IMR-90 (cell line): ENCODE measurements around the gene ZFAND5. TPM values are rescaled to one million over a fixed set of nuclear protein-coding genes. Genes with fewer than 3 reads are reported as not detected.

Source experiments
- ATAC-seq: fragments of 200-7000 bp; cut with Tn5 transposase; 2 replicates; pipeline ENCODE4 v1.9.1; 2020; ENCODE audit warnings: low read depth, mild to moderate bottlenecking, moderate library complexity
- BruUV-seq: library from RNA; stranded (reverse); fragments of 400-500 nt; replicated peaks from 2 replicates; lab custom pipeline; 2021; lab: Mats Ljungman, UMichigan
- CTCF ChIA-PET: fragments of 300-600 bp; formaldehyde crosslinking; extraction: SDS; loops from one replicate; lab custom pipeline; 2021; ENCODE audit warnings: antibody characterized with exemption; lab: Yijun Ruan, JAX
- POLR2A ChIA-PET: fragments of 300-600 bp; sonication (Branson Sonifier 250); formaldehyde crosslinking; loops from one replicate; lab custom pipeline; 2022; ENCODE audit warnings: antibody characterized with exemption; ENCODE audit not compliant: unreplicated experiment; lab: Charles Lee
- DNase-seq: peaks from one replicate; pipeline ENCODE4 v3.0.0; 2013
- H2AFZ ChIP-seq: replicated peaks from 2 replicates; pipeline ENCODE3; 2013; ENCODE audit warnings: low read length, mild to moderate bottlenecking; ENCODE audit not compliant: poor library complexity
- H2AK5ac ChIP-seq: 2 replicates; pipeline ENCODE4 v1.6.1; 2013; ENCODE audit warnings: low read depth, low read length, inconsistent platforms
- H2AK9ac ChIP-seq: replicated peaks from 2 replicates; pipeline ENCODE3; 2013; ENCODE audit warnings: mild to moderate bottlenecking, low read depth, low read length, moderate library complexity; ENCODE audit not compliant: poor library complexity
- H2BK120ac ChIP-seq: 2 replicates; pipeline ENCODE4 v1.6.1; 2013; ENCODE audit warnings: low read depth, low read length, inconsistent platforms
- H2BK15ac ChIP-seq: 3 replicates; pipeline ENCODE4 v1.6.1; 2013; ENCODE audit warnings: low read depth, low read length, inconsistent platforms
- H2BK20ac ChIP-seq: 2 replicates; pipeline ENCODE4 v1.6.1; 2013; ENCODE audit warnings: low read depth, mild to moderate bottlenecking, inconsistent platforms, low read length, moderate library complexity
- H2BK5ac ChIP-seq: 2 replicates; pipeline ENCODE4 v1.6.1; 2013; ENCODE audit warnings: mild to moderate bottlenecking, low read depth, low read length, inconsistent platforms; ENCODE audit not compliant: poor library complexity, severe bottlenecking
- H3K14ac ChIP-seq: replicated peaks from 2 replicates; pipeline ENCODE4 v1.6.1; 2013; ENCODE audit warnings: low read depth, low read length, inconsistent platforms
- H3K18ac ChIP-seq: 2 replicates; pipeline ENCODE4 v1.6.1; 2013; ENCODE audit warnings: low read depth, low read length, control low read depth
- H3K23ac ChIP-seq: 2 replicates; pipeline ENCODE4 v1.6.1; 2013; ENCODE audit warnings: low read depth, low read length, inconsistent platforms
- H3K27ac ChIP-seq: 2 replicates; pipeline ENCODE4 v1.5.1; 2013; ENCODE audit warnings: mild to moderate bottlenecking, control low read depth, low read length; ENCODE audit not compliant: insufficient read depth
- H3K27me3 ChIP-seq: 2 replicates; pipeline ENCODE4 v1.6.1; 2013; ENCODE audit warnings: low read length; ENCODE audit not compliant: control insufficient read depth, insufficient read depth
- H3K36me3 ChIP-seq: 2 replicates; pipeline ENCODE4 v1.6.1; 2013; ENCODE audit warnings: low read length, mixed read lengths; ENCODE audit not compliant: control insufficient read depth, insufficient read depth
- H3K4ac ChIP-seq: 2 replicates; pipeline ENCODE4 v1.6.1; 2013; ENCODE audit warnings: low read depth, low read length, inconsistent platforms
- H3K4me1 ChIP-seq: 2 replicates; pipeline ENCODE4 v1.6.1; 2013; ENCODE audit warnings: low read length, mixed read lengths; ENCODE audit not compliant: control insufficient read depth, insufficient read depth
- H3K4me2 ChIP-seq: 2 replicates; pipeline ENCODE4 v1.6.1; 2013; ENCODE audit warnings: low read depth, mild to moderate bottlenecking, control low read depth, low read length, moderate library complexity
- H3K4me3 ChIP-seq: 2 replicates; pipeline ENCODE4 v1.5.1; 2013; ENCODE audit warnings: low read depth, mild to moderate bottlenecking, control low read depth, low read length, moderate library complexity; ENCODE audit not compliant: insufficient read depth
- H3K56ac ChIP-seq: 2 replicates; pipeline ENCODE4 v1.6.1; 2013; ENCODE audit warnings: low read length, inconsistent platforms; ENCODE audit not compliant: insufficient read depth; ENCODE audit errors: extremely low read depth
- H3K79me1 ChIP-seq, 2 experiments: 2 replicates each; pipeline ENCODE4 v1.6.1; 2013; ENCODE audit warnings: low read length in 2 of 2, inconsistent platforms in 1 of 2, low read depth in 1 of 2
- H3K9ac ChIP-seq: 2 replicates; pipeline ENCODE4 v1.6.1; 2013; ENCODE audit warnings: low read depth, low read length, control low read depth
- H3K9me1 ChIP-seq: 2 replicates; pipeline ENCODE4 v1.6.1; 2013; ENCODE audit warnings: low read length, inconsistent platforms; ENCODE audit not compliant: insufficient read depth
- H3K9me3 ChIP-seq: 2 replicates; pipeline ENCODE4 v1.6.1; 2013; ENCODE audit warnings: low read length; ENCODE audit not compliant: control insufficient read depth, insufficient read depth
- H4K20me1 ChIP-seq: 2 replicates; pipeline ENCODE4 v1.6.1; 2013; ENCODE audit warnings: low read length, inconsistent platforms; ENCODE audit not compliant: insufficient read depth
- H4K5ac ChIP-seq: 2 replicates; pipeline ENCODE4 v1.6.1; 2013; ENCODE audit warnings: mild to moderate bottlenecking, low read depth, low read length, control low read depth
- H4K8ac ChIP-seq, 2 experiments: 2 replicates each; pipeline ENCODE4 v1.6.1; 2013; ENCODE audit warnings: low read depth in 2 of 2, low read length in 2 of 2, control low read depth in 1 of 2, inconsistent platforms in 1 of 2
- H4K91ac ChIP-seq: 2 replicates; pipeline ENCODE4 v1.6.1; 2013; ENCODE audit warnings: low read depth, low read length, inconsistent platforms; ENCODE audit not compliant: insufficient read depth
- POLR2A ChIP-seq: IDR thresholded peaks from 2 replicates; pipeline ENCODE4 v1.6.1; 2012; ENCODE audit warnings: mild to moderate bottlenecking, low read depth, low read length
- WGBS, 2 experiments: methylation state at CpG; one replicate each; pipeline versions ENCODE4 v1.1.5 to v1.1.7; 2013; ENCODE audit warnings: missing lambda C conversion rate in 2 of 2; ENCODE audit not compliant: insufficient read length in 1 of 2; ENCODE audit errors: extremely low coverage in 2 of 2; 5-methylcytosine and 5-hydroxymethylcytosine counted together
- dilution Hi-C: fragments of 300-500 bp; cut with HindIII; formaldehyde crosslinking; loops from one replicate; pipeline ENCODE4 v1.14.3; 2018; ENCODE audit warnings: low sequenced_read_pairs; ENCODE audit not compliant: unreplicated experiment
- in situ Hi-C: fragments of 300-500 bp; cut with MboI; formaldehyde crosslinking; loops from 3 replicates; pipeline ENCODE4 v1.14.3; 2019; ENCODE audit warnings: low sequenced_read_pairs, inconsistent platforms, mixed read lengths
- intact Hi-C: fragments of 100-400 bp; cut with micrococcal nuclease; formaldehyde crosslinking; loops from 2 replicates; pipeline ENCODE4 v1.10.0; 2022
- polyA plus RNA-seq, 3 experiments: library from polyadenylated mRNA; depleted of rRNA; stranded (reverse); fragments of >200 nt; gene quantifications; 2 replicates each; pipeline ENCODE4 v1.2.3, GENCODE V29; 2012; ENCODE audit warnings: low replicate concordance in 1 of 3
- total RNA-seq: library from RNA; depleted of rRNA; stranded (reverse); fragments of >200 nt; gene quantifications from 2 replicates; pipeline ENCODE4 v1.2.3, GENCODE V29; 2012
- TF ChIP-seq, protein P1 (sequence below): conservative IDR thresholded peaks from 2 replicates; pipeline ENCODE4 v1.5.1; 2012; ENCODE audit warnings: mild to moderate bottlenecking, low read depth, low read length, improper control_type of control experiment

ZFAND5 gene
- total and polyA plus RNA-seq, 2 of the 4 experiments (the other 2 are of a cell fraction): 35.8 to 85.2 TPM

DNA sequence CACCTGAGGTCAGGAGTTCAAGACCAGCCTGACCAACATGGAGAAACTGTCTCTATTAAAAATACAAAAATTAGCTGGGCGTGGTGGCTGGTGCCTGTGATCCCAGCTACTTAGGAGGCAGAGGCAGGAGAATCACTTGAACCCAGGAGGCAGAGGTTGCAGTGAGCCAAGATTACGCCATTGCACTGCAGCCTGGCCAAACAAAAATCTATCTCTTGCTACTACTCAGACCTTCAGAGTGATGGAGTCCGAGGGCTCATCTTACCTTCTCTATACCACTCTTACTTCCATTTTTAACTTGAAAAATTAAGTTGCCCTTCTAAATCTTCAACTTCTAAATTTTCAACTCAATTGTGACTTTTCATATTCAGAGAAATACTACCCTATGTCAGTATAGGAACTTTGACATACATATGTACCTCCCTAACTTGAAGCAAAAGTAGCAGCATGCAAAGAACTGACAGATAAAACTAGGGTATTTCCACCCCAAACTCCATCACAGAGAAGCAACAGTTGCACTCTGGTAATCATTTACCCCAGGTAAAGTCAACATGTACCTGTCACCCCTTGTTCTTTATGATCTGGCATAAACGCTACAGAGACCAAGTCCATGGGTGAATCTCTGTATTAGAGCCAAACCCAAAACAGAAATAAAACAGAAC, 11.4 kb downstream of the ZFAND5 start:
- H2BK5ac ChIP-seq: no peak overlapping the region
- H2BK120ac ChIP-seq: no peak overlapping the region
- no peaks in the 10 kb centered on the region for H3K9me3 ChIP-seq
- H4K91ac ChIP-seq: no peak overlapping the region
- 0 out of 2 replicates have a peak, but pooled peaks cover 3% of the 10 kb centered on the region for H3K9me1 ChIP-seq
- H3K9ac ChIP-seq: no peak overlapping the region
- H3K36me3 ChIP-seq: peaks cover 32% of the 10 kb centered on the region
- H2AK5ac ChIP-seq: no peak overlapping the region
- peaks cover 6 to 39% of the 10 kb centered on the region in 2 experiments; a peak in 3 of 4 replicates for H3K79me1 ChIP-seq
- intact Hi-C loops (no loop called here), in situ Hi-C loops (no loop called here), dilution Hi-C loops (no loop called here)
- no peak overlapping the region for H3K4me2 ChIP-seq
- H3K4me1 ChIP-seq: peaks cover 11% of the 10 kb centered on the region
- peak; percentile 43 for TF ChIP-seq POLR2A
- TF ChIP-seq, protein P1, sequence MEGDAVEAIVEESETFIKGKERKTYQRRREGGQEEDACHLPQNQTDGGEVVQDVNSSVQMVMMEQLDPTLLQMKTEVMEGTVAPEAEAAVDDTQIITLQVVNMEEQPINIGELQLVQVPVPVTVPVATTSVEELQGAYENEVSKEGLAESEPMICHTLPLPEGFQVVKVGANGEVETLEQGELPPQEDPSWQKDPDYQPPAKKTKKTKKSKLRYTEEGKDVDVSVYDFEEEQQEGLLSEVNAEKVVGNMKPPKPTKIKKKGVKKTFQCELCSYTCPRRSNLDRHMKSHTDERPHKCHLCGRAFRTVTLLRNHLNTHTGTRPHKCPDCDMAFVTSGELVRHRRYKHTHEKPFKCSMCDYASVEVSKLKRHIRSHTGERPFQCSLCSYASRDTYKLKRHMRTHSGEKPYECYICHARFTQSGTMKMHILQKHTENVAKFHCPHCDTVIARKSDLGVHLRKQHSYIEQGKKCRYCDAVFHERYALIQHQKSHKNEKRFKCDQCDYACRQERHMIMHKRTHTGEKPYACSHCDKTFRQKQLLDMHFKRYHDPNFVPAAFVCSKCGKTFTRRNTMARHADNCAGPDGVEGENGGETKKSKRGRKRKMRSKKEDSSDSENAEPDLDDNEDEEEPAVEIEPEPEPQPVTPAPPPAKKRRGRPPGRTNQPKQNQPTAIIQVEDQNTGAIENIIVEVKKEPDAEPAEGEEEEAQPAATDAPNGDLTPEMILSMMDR: no peak
- H3K56ac ChIP-seq: no peak overlapping the region
- H2AFZ ChIP-seq: no peak overlapping the region
- H3K4ac ChIP-seq: no peak overlapping the region
- no TSS peak for BruUV-seq
- H4K8ac ChIP-seq: no peak overlapping the region
- H4K5ac ChIP-seq: no peak overlapping the region
- no peak overlapping the region for H3K27ac ChIP-seq
- H3K23ac ChIP-seq: no peak overlapping the region
- H3K4me3 ChIP-seq: no peak overlapping the region
- ChIA-PET POLR2A (interaction anchor here (0.5 to 0.7 kb wide), 2 partner anchors 32 to 151 kb away, joined by 3 to 4 read pairs; no protein-coding TSS in a partner anchor), CTCF (no interaction called here)
- no peak overlapping the region for H3K14ac ChIP-seq
- no peaks in the 10 kb centered on the region for H3K27me3 ChIP-seq
- no peak overlapping the region for H2BK15ac ChIP-seq
- DNase-seq: no peak
- no peak overlapping the region for H2AK9ac ChIP-seq
- no peak for ATAC-seq
- no peak overlapping the region for H3K18ac ChIP-seq
- no peak overlapping the region for H2BK20ac ChIP-seq
- peaks cover 55% of the 10 kb centered on the region for H4K20me1 ChIP-seq
- 92% methylated on average over 2 of the region's 4 CpGs; no CpG with 5 or more reads in 1 of the 2 experiments for WGBS, 2 experiments
